ENCODE measurements around the gene SLC35A1. TPM values are rescaled to one million over a fixed set of nuclear protein-coding genes. Genes with fewer than 3 reads are reported as not detected.

Gene SLC35A1
- total and polyA plus RNA-seq, 2 of the 4 experiments (the other 2 are of a cell fraction), result 9.7 to 12.4 TPM

GRCh38 chr6:87426789-87427188 lies 46.0 kb upstream of the SLC35A1 start:
- CTCF ChIA-PET, result no interaction called here
- POLR2A ChIA-PET (ENCODE audit: unreplicated experiment), result no interaction called here

More at GRCh38 chr6:87426789-87427188, 46.0 kb upstream of the SLC35A1 start:
- no peaks in the 10 kb centered on the region for H3K9me3 ChIP-seq (ENCODE audit: control insufficient read depth, insufficient read depth, low read length)
- no peak overlapping the region for H2AK5ac ChIP-seq (ENCODE audit: low read depth, low read length)
- no TSS peak for BruUV-seq (replicated peaks)
- H4K8ac ChIP-seq (ENCODE audit: low read depth in 2 of 2, low read length in 2 of 2), result no peak overlapping the region
- no peak overlapping the region for H2BK120ac ChIP-seq (ENCODE audit: low read depth, low read length)
- no peak overlapping the region for H3K14ac ChIP-seq (replicated peaks; ENCODE audit: low read depth, low read length)
- H3K56ac ChIP-seq (ENCODE audit: extremely low read depth, insufficient read depth, low read length), result no peak overlapping the region
- H3K9ac ChIP-seq (ENCODE audit: low read depth, low read length), result no peak overlapping the region
- H2AK9ac ChIP-seq (replicated peaks; ENCODE audit: low read depth, low read length, poor library complexity), result no peak overlapping the region
- TF ChIP-seq BHLHE40 (IDR thresholded peaks at IDR 0.05; ENCODE audit: low read depth, low read length) (no peak), NFE2L2 (IDR thresholded peaks at IDR 0.05; ENCODE audit: low read depth, low read length) (no peak), RAD21 (IDR thresholded peaks at IDR 0.05; ENCODE audit: low read length) (no peak), MAZ (IDR thresholded peaks at IDR 0.05; ENCODE audit: borderline replicate concordance, low read depth, low read length) (no peak), POLR2A (IDR thresholded peaks at IDR 0.05; ENCODE audit: low read depth, low read length) (no peak), FOS (IDR thresholded peaks at IDR 0.05; ENCODE audit: low read depth, low read length) (no peak), MAFK (IDR thresholded peaks at IDR 0.05; ENCODE audit: low read depth, low read length) (no peak), RCOR1 (IDR thresholded peaks at IDR 0.05; ENCODE audit: insufficient replicate concordance, low read length) (no peak), ELK1 (IDR thresholded peaks at IDR 0.05; ENCODE audit: borderline replicate concordance, low read depth, low read length) (no peak), USF2 (IDR thresholded peaks at IDR 0.05; ENCODE audit: low read depth, low read length) (no peak), CTCF (conservative IDR thresholded peaks at IDR 0.05; ENCODE audit: low read depth, low read length) (no peak), CHD1 (IDR thresholded peaks at IDR 0.05; ENCODE audit: low read depth, low read length) (no peak), MXI1 (IDR thresholded peaks at IDR 0.05; ENCODE audit: borderline replicate concordance, low read depth, low read length) (no peak), RFX5 (IDR thresholded peaks at IDR 0.05; ENCODE audit: low read depth, low read length) (no peak), SMC3 (IDR thresholded peaks at IDR 0.05; ENCODE audit: low read depth, low read length) (no peak), CEBPB (IDR thresholded peaks at IDR 0.05; ENCODE audit: low read depth, low read length) (no peak)
- no peak overlapping the region for H2AFZ ChIP-seq (replicated peaks; ENCODE audit: low read length, poor library complexity)
- no CpG with 5 or more reads among the region's 4 CpGs for WGBS, 2 experiments (ENCODE audit: extremely low coverage in 2 of 2, insufficient read length in 1 of 2)
- no peaks in the 10 kb centered on the region for H3K27me3 ChIP-seq (ENCODE audit: control insufficient read depth, insufficient read depth, low read length)
- H3K18ac ChIP-seq (ENCODE audit: low read depth, low read length), result no peak overlapping the region
- H3K23ac ChIP-seq (ENCODE audit: low read depth, low read length), result no peak overlapping the region
- no peak for DNase-seq
- no peaks in the 10 kb centered on the region for H3K4me1 ChIP-seq (ENCODE audit: control insufficient read depth, insufficient read depth, low read length)
- dilution Hi-C loops (cut with HindIII; ENCODE audit: low sequenced_read_pairs, unreplicated experiment), result no loop called here
- H3K4me3 ChIP-seq (ENCODE audit: insufficient read depth, low read depth, low read length), result no peak overlapping the region
- intact Hi-C loops (cut with micrococcal nuclease), result no loop called here
- H4K91ac ChIP-seq (ENCODE audit: insufficient read depth, low read depth, low read length), result no peak overlapping the region
- H2BK5ac ChIP-seq (ENCODE audit: low read depth, low read length, poor library complexity, severe bottlenecking), result no peak overlapping the region
- no peak for ATAC-seq (ENCODE audit: low read depth)
- no peaks in the 10 kb centered on the region for H3K9me1 ChIP-seq (ENCODE audit: insufficient read depth, low read length)
- H3K4me2 ChIP-seq (ENCODE audit: low read depth, low read length), result no peak overlapping the region
- no peaks in the 10 kb centered on the region for H4K20me1 ChIP-seq (ENCODE audit: insufficient read depth, low read length)
- no peaks in the 10 kb centered on the region for H3K79me1 ChIP-seq (ENCODE audit: low read depth in 1 of 2, low read length in 2 of 2)
- H3K4ac ChIP-seq (ENCODE audit: low read depth, low read length), result no peak overlapping the region
- H2BK15ac ChIP-seq (ENCODE audit: low read depth, low read length), result no peak overlapping the region
- no peak overlapping the region for H2BK20ac ChIP-seq (ENCODE audit: low read depth, low read length)
- no peak overlapping the region for H4K5ac ChIP-seq (ENCODE audit: low read depth, low read length)
- H3K36me3 ChIP-seq (ENCODE audit: control insufficient read depth, insufficient read depth, low read length), result no peaks in the 10 kb centered on the region
- no peak overlapping the region for H3K27ac ChIP-seq (ENCODE audit: insufficient read depth, low read length)
- in situ Hi-C loops (cut with MboI; ENCODE audit: low sequenced_read_pairs), result no loop called here

All from IMR-90 (cell line).